Erythroblast (primary cell): ENCODE measurements around the gene CAPSL.

Source experiments
- GATA1 ChIP-seq: IDR thresholded peaks from 2 replicates; pipeline ENCODE4 v1.6.1; 2011; ENCODE audit warnings: low read depth, mild to moderate bottlenecking, control low read depth, low read length, moderate library complexity
- POLR2A ChIP-seq: IDR thresholded peaks from 2 replicates; pipeline ENCODE4 v1.6.1; 2011; ENCODE audit warnings: mild to moderate bottlenecking, low read length

- TF ChIP-seq POLR2A (no peak), GATA1 (no peak)
Observed at GRCh38 chr5:35924122-35924949, 14.1 kb downstream of the CAPSL start.
